LNCaP clone FGC (cell line): ENCODE data around the gene FAR1.
"Not testable (repeated sequence)": the region's sequence is repeated elsewhere in the genome, so short reads cannot be mapped to it uniquely, and the experiment has no call there.

Experiments
- DNase-seq: peaks from one replicate; pipeline ENCODE4 v3.0.0-alpha.2; 2011; ENCODE audit warnings: low read depth
- H3K4me3 ChIP-seq: 2 replicates; pipeline ENCODE4 v1.5.1; 2011; ENCODE audit warnings: mild to moderate bottlenecking, low read depth, low read length, control low read depth
- CTCF ChIP-seq: IDR thresholded peaks from 2 replicates; pipeline ENCODE4 v1.5.1; 2012; ENCODE audit warnings: mild to moderate bottlenecking; ENCODE audit not compliant: control insufficient read depth, insufficient read depth; ENCODE audit errors: extremely low read depth

Gene FAR1

DNA sequence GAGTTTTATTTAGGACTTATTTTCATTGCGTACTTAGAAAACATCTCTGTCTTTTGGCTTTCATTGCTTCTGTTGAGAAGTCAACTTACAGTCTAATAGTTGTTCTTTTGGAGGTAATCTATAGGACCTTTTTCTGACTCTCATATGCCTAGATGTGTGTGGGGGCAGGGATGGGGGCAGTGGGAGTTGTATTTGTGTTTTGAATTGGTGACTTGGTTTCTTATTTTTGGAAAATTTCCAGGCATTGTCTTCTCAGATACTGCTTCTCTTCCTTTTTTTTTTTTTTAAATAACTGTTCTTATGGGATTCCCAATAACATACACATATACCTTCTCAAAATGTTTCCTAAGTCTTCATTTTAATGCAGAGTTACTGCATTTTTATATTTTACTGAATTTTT, 58.0 kb downstream of the FAR1 start:
- DNase-seq = no peak
- TF ChIP-seq CTCF = no peak
- H3K4me3 ChIP-seq = no peak overlapping the region

DNA sequence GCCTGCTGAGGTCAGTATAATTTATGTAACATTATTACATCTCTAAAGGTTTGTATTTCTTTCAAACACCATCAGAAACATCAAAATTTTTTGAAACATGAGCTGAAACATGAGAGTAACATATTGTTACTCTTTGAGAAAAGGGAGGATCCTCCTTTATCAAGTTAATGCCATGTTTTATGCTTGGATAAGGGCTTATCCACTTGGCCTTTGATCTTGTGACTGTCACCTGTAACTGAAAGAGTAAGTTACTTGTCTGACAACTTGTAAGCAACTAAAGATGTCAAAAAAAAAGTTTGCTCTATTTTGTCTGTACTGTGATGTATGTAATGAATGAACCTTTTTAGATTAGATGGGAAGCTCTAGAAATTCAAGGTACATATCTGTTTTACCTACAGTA, 59.6 kb downstream of the FAR1 start:
- H3K4me3 ChIP-seq = no peak overlapping the region
- TF ChIP-seq CTCF = no peak

GRCh38 chr11:13734530-13734929, 66.1 kb downstream of the FAR1 start:
- DNase-seq = no peak
- no peak for TF ChIP-seq CTCF
- H3K4me3 ChIP-seq = no peak overlapping the region

More for the DNA sequence above, 59.6 kb downstream of the FAR1 start:
- no peak for DNase-seq

DNA sequence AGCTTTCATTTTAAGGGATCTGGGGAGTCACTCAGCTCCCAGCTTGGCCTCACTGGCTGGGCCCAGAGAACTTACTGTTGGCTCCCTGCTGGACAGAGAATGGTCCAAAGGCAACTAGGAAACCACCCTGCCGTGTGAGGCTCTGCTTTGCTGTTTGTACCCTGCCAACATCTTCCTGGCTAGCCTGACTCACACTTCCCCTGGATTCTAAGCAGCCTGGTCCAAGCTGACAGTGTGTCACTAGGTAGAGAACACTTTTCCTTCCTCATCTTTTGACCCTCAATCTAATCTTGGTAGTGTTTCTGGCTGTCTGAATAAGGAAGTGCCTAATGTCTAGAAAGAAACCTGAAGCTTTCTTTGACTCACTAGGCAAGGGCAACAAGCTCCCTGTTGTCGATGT, 76.7 kb downstream of the FAR1 start:
- TF ChIP-seq CTCF = no peak
- DNase-seq = no peak
- no peak overlapping the region for H3K4me3 ChIP-seq

- DNase-seq, H3K4me3 ChIP-seq: not testable (repeated sequence)
These were observed 84.8 kb downstream of the FAR1 start for GRCh38 chr11:13753316-13753715.

- no peak overlapping the region for H3K4me3 ChIP-seq
- TF ChIP-seq CTCF = no peak
- no peak for DNase-seq
These were observed 90.6 kb downstream of the FAR1 start for GRCh38 chr11:13759050-13759449.

DNA sequence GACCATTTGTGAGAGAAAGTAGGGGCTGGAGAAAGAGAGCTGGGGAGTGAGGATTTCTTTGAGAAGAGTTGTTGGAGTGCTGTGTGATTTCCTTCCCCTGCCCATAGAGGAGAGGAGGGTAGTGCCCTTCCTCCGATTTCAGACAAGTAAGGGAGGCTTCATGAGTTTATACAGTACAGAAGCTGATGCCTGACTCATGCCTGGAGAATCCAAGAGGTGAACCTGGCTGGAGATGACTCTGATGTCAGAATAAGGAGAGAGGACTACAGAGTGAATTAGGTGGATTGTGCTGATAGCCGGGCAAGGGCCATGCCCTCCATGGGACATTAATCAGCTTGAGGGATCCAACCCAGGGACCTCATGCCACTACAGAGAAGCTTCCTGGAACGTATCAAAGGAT, 91.6 kb downstream of the FAR1 start:
- H3K4me3 ChIP-seq = no peak overlapping the region
- DNase-seq = no peak
- no peak for TF ChIP-seq CTCF

DNA sequence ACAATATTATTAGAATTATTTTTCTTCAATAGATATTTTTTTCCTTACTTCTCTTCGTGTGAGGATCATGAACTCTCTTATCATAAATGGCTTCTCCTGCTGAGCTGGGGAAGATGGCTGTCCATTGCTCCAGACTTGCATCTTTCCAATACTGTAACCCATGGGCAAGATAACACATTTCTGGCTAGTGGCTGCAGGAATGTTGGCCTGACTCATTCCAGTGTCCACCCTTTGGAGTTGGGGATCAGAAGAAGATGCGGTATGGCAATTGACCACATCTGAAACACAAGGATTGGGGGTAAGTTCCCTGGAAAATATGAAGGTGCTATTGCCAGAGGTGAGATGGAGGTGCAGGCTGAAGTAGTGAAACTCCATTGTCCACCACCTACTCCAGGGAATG, 92.8 kb downstream of the FAR1 start:
- DNase-seq = no peak
- H3K4me3 ChIP-seq = no peak overlapping the region
- TF ChIP-seq CTCF = no peak
